Measurements from ENCODE around the gene RAN. TPM values are rescaled to one million over a fixed set of nuclear protein-coding genes. Genes with fewer than 3 reads are reported as not detected.

RAN gene
- 234 TPM for total RNA-seq

DNA sequence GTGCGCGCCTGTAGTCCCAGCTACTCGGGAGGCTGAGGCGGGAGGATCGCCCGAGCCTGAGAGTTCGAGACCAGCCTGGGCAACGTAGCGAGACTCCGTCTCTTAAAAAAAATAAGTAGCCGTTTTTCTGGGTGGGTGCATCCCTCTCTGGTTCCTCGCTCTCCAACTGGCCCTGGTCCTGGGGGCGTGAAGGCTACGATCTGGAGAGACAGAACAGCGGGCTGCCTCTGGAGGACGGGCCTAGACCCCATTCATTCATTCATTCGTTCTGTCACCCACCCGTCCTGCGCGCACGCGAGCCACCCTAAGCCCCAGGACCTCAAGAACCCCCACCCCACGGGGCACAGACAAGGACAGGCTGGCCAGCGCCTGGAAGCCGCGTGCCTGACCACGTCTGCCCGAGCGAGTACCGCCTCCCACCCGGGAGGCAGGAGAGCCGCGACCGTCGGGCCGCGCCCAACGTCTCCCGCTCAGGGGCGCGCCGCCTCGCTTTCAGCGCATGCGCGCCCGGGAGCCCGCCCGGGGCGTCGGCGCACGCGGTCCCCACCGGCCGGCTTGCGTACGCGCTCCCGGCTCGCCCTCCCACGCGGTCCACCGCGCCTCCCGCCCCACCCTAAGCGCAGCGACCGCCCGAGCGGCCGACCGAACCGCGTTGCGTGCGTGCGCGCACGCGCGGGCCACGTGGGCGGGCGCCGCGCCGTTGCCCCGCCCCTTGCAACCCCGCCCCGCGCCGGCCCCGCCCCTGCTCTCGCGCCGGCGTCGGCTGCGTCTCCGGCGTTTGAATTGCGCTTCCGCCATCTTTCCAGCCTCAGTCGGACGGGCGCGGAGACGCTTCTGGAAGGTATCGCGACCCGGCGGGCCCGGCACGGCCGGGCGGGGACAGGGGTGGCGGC lies at the start of gene RAN:
TSS of gene RAN (plus strand) at position 781 of the 893 bp plus-strand sequence. CDS start 528 bp downstream, outside the sequence.
- H3K4me3 ChIP-seq (ENCODE audit: low read length), result peak within 1 kb of the TSS; percentile 66
- peaks cover 37% of the 10 kb centered on the region for H3K4me1 ChIP-seq (ENCODE audit: insufficient read depth, low read length)
- H3K27me3 ChIP-seq (ENCODE audit: insufficient read depth, low read length), result no peaks in the 10 kb centered on the region
- no peaks in the 10 kb centered on the region for H3K9me3 ChIP-seq (ENCODE audit: low read depth, low read length)

DNA sequence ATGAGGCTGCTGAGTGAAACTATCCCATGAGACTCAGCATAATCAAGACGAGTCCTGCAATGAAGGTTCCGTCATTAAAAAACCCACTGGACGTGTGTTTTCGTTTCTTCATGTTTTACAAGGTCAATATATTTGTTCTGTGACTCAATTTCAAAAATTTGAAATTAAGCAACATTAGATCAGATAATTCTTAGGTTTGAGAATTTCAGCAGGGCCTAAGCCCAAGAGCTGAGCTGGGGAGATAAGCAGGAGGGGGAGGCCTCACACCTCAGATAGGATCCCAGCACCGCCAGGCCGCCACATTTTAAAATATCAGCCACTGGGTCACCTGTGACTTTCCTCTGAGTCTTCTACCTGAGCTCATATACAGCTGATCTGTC lies 46.1 kb upstream of the RAN start:
- Histone ChIP-seq H3K4me1 (ENCODE audit: insufficient read depth, low read length) (peaks cover 3% of the 10 kb centered on the region), H3K9me3 (ENCODE audit: low read depth, low read length) (no peaks in the 10 kb centered on the region), H3K4me3 (ENCODE audit: low read length) (no peak overlapping the region), H3K27me3 (ENCODE audit: insufficient read depth, low read length) (no peaks in the 10 kb centered on the region)

- Histone ChIP-seq H3K4me3 (ENCODE audit: low read length) (no peak overlapping the region), H3K27me3 (ENCODE audit: insufficient read depth, low read length) (no peaks in the 10 kb centered on the region), H3K4me1 (ENCODE audit: insufficient read depth, low read length) (peaks cover 3% of the 10 kb centered on the region), H3K9me3 (ENCODE audit: low read depth, low read length) (no peaks in the 10 kb centered on the region)
These were observed 45.6 kb upstream of the RAN start for GRCh38 chr12:130826151-130826801.

DNA sequence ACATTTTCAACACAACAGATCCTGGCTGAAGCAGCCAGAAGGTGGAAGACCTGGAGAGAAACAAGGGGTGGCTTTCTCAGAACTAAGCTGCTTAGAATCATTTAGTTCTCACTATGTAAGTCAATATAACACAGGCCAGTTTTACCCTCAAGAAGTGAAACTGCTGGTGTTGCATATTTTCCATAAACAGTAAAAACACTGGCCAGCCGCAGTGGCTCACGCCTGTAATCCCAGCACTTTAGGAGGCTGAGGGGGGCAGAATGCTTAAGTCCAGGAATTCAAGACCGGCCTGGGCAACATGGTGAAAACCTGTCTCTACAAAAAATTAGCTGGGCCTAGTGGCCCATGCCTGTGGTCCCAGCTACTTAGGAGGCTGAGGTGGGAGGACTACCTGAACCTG lies 44.4 kb upstream of the RAN start:
- Histone ChIP-seq H3K4me1 (ENCODE audit: insufficient read depth, low read length) (peaks cover 7% of the 10 kb centered on the region), H3K4me3 (ENCODE audit: low read length) (no peak overlapping the region), H3K27me3 (ENCODE audit: insufficient read depth, low read length) (no peaks in the 10 kb centered on the region)

DNA sequence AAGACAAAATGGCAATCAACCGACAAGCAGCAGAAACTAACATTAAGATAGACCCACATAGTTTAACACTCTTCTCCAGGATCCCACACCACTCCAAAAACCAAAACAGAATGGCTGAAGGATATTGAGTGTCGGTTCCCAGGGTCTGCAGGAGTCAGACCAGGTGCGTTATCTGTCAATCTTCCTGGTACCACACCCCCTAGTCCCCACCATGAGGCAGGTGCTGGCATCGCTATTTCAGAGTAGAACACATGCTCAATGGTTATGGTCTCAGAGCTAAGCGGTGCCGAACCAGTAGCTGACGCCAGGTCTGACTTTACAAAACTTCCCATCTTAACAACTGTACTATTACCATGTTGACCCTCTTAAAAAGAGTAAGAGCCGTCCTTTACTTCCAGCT lies 43.0 kb upstream of the RAN start:
- H3K4me1 ChIP-seq (ENCODE audit: insufficient read depth, low read length), result peaks cover 20% of the 10 kb centered on the region

More for the DNA sequence above, 44.4 kb upstream of the RAN start:
- H3K9me3 ChIP-seq (ENCODE audit: low read depth, low read length), result no peaks in the 10 kb centered on the region

GRCh38 chr12:130829391-130830245 lies 42.2 kb upstream of the RAN start:
- no peaks in the 10 kb centered on the region for H3K27me3 ChIP-seq (ENCODE audit: insufficient read depth, low read length)
- H3K9me3 ChIP-seq (ENCODE audit: low read depth, low read length), result no peaks in the 10 kb centered on the region
- no peak overlapping the region for H3K4me3 ChIP-seq (ENCODE audit: low read length)
- H3K4me1 ChIP-seq (ENCODE audit: insufficient read depth, low read length), result peaks cover 20% of the 10 kb centered on the region

More for the DNA sequence above, 43.0 kb upstream of the RAN start:
- Histone ChIP-seq H3K27me3 (ENCODE audit: insufficient read depth, low read length) (no peaks in the 10 kb centered on the region), H3K4me3 (ENCODE audit: low read length) (no peak overlapping the region), H3K9me3 (ENCODE audit: low read depth, low read length) (no peaks in the 10 kb centered on the region)

DNA sequence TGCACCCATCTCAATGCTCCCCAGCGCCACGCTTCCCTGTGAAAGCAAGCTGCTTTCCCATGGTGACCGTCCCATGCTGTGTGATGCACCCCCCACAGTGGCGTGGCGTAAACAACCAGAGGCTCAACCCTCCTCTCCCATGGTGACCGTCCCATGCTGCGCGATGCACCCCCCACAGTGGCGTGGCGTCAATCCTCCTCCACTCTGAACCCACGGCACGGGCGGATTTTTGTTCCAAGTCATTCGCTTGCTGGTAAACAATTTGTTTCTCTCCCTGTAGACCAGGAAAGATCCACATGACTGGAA lies 41.7 kb upstream of the RAN start:
- no peaks in the 10 kb centered on the region for H3K27me3 ChIP-seq (ENCODE audit: insufficient read depth, low read length)
- no peaks in the 10 kb centered on the region for H3K9me3 ChIP-seq (ENCODE audit: low read depth, low read length)
- peaks cover 26% of the 10 kb centered on the region for H3K4me1 ChIP-seq (ENCODE audit: insufficient read depth, low read length)
- H3K4me3 ChIP-seq (ENCODE audit: low read length), result no peak overlapping the region

DNA sequence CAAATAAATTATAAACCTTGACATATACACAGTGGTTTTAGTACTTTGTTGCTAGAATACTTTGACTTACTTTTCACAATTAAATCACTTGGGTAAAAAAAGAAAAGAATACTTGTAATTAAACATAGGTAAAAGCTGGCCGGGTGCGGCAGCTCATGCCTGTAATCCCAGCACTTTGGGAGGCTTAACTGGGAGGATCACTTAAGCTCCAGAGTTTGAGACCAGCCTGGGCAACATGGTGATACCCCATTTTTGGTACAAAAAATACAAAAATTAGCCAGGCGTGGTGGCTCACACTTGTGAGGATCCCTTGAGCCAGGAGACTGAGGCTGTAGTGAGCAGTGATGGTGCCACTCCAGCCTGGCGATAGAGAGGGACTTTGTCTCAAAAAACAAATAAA lies 40.6 kb upstream of the RAN start:
- Histone ChIP-seq H3K27me3 (ENCODE audit: insufficient read depth, low read length) (no peaks in the 10 kb centered on the region), H3K4me1 (ENCODE audit: insufficient read depth, low read length) (peaks cover 28% of the 10 kb centered on the region), H3K9me3 (ENCODE audit: low read depth, low read length) (no peaks in the 10 kb centered on the region), H3K4me3 (ENCODE audit: low read length) (no peak overlapping the region)

DNA sequence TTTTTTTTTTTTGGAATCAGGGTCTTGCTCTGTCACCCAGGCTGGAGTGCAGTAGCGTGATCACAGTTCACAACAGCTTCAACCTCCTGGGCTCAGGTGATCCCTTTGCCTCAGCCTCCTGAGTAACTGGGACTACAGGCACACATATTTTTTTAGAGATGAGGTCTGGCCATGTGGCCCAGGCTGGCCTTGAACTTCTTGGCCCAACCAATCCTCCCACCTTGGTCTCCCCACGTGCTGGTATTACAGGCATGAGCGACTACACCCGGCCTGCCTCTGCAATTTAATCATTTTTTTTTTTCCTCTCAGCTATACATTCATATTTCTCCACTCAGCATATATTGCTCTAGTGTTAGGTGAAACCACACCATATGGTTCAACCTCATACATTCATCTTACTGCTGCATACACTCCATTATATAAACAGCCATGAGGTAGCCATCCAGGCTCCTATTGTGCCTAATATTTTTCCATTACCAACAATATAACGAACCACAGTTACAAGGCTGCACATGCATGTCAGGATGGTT lies 39.9 kb upstream of the RAN start:
- Histone ChIP-seq H3K9me3 (ENCODE audit: low read depth, low read length) (no peaks in the 10 kb centered on the region), H3K4me3 (ENCODE audit: low read length) (no peak overlapping the region), H3K27me3 (ENCODE audit: insufficient read depth, low read length) (no peaks in the 10 kb centered on the region), H3K4me1 (ENCODE audit: insufficient read depth, low read length) (peaks cover 28% of the 10 kb centered on the region)

- no peaks in the 10 kb centered on the region for H3K27me3 ChIP-seq (ENCODE audit: insufficient read depth, low read length)
- H3K4me1 ChIP-seq (ENCODE audit: insufficient read depth, low read length), result peaks cover 26% of the 10 kb centered on the region
- H3K4me3 ChIP-seq (ENCODE audit: low read length), result no peak overlapping the region
- H3K9me3 ChIP-seq (ENCODE audit: low read depth, low read length), result no peaks in the 10 kb centered on the region
These were observed 39.2 kb upstream of the RAN start for GRCh38 chr12:130832561-130833209.

DNA sequence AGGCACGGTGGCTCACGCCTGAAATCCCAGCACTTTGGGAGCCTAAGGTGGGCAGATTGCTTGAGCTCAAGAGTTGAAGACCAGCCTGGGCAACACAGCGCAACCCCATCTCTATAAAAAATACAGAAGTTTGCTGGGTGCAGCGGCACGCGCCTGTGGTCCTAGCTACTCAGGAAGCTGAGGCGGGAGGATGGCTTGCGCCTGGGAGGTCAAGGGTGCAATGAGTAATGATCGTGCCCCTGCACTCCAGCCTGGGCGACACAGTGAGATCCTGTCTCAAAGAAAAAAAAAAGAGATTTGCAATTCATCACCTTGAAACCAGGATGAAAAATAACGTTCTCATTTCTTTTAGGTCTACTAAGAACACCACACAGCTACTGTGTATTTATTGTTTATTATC lies 36.9 kb upstream of the RAN start:
- Histone ChIP-seq H3K4me1 (ENCODE audit: insufficient read depth, low read length) (peaks cover 41% of the 10 kb centered on the region), H3K9me3 (ENCODE audit: low read depth, low read length) (no peaks in the 10 kb centered on the region), H3K27me3 (ENCODE audit: insufficient read depth, low read length) (no peaks in the 10 kb centered on the region), H3K4me3 (ENCODE audit: low read length) (no peak overlapping the region)

DNA sequence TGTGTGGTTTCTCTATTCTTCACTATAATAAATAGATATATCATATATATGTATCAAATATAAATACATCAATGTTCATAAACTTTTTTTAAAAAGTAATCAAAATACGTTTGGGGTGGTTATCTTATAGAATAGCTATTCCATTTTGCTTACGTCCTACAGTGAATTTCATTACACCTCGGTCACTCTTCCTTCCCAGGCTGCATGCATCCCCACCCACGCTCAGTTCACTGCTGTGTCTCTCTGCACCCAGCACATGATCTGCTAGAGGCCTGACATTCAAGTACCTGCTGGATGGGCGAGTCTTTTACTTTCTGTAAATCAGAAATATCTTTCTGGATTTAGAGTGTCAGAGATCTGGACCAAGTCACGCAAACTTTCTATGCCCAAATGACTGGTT lies 36.4 kb upstream of the RAN start:
- Histone ChIP-seq H3K9me3 (ENCODE audit: low read depth, low read length) (no peaks in the 10 kb centered on the region), H3K27me3 (ENCODE audit: insufficient read depth, low read length) (no peaks in the 10 kb centered on the region), H3K4me3 (ENCODE audit: low read length) (no peak overlapping the region), H3K4me1 (ENCODE audit: insufficient read depth, low read length) (peaks cover 41% of the 10 kb centered on the region)

- Histone ChIP-seq H3K9me3 (ENCODE audit: low read depth, low read length) (no peaks in the 10 kb centered on the region), H3K4me1 (ENCODE audit: insufficient read depth, low read length) (peaks cover 28% of the 10 kb centered on the region), H3K4me3 (ENCODE audit: low read length) (peak overlapping the region; percentile 39), H3K27me3 (ENCODE audit: insufficient read depth, low read length) (no peaks in the 10 kb centered on the region)
These were observed 33.4 kb upstream of the RAN start for GRCh38 chr12:130838284-130838950.
